Stimulated activated CD4-positive, alpha-beta T cell treated with anti-CD3 and anti-CD28 coated beads, Interleukin-4, amount 100 ng/mL, for 48 hours (primary cell): ENCODE results near the gene UNC5B.

Experiments
- DNase-seq, 2 donors: peaks; one replicate each; pipeline ENCODE4 v3.0.0-alpha.2; 2020; ENCODE audit warnings: low read depth in 2 of 2

Gene UNC5B

DNA sequence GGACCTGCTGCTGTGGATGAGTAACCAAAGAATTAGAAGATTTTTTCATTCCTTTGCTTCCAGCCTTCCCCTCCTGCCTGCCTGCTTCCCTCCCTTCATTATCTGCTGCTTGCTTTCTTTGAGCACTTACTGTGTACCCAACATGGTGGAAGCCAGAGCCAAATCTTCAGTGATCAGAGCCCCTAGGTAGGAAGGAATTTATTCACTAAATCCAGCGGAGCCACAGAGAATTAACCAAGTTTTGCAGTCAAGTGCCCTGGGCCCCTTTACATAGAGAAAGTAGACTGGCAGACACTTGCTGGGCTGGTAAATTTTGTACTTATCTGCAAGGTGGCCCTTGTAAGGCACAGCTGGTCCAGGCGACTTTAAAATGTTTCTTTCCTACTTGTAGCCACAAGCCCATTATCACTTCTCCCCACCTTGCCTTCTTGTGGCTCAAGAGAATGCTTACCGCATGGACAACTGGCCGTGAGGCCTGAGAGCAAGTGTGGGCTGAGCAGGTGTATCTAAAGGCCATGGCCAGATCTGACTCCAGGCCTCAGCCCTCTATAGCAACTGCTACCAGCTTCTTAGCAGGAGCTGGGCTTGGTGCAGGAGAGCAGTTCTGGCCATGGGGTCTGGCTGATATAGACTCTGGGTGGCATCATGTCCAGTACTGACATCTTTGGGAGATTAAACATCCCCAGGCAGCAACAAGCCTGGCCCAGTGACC, 11.1 kb downstream of the UNC5B start:
- no peak for DNase-seq

GRCh38 chr10:71225291-71226058, 13.1 kb downstream of the UNC5B start:
- DNase-seq: no peak

DNA sequence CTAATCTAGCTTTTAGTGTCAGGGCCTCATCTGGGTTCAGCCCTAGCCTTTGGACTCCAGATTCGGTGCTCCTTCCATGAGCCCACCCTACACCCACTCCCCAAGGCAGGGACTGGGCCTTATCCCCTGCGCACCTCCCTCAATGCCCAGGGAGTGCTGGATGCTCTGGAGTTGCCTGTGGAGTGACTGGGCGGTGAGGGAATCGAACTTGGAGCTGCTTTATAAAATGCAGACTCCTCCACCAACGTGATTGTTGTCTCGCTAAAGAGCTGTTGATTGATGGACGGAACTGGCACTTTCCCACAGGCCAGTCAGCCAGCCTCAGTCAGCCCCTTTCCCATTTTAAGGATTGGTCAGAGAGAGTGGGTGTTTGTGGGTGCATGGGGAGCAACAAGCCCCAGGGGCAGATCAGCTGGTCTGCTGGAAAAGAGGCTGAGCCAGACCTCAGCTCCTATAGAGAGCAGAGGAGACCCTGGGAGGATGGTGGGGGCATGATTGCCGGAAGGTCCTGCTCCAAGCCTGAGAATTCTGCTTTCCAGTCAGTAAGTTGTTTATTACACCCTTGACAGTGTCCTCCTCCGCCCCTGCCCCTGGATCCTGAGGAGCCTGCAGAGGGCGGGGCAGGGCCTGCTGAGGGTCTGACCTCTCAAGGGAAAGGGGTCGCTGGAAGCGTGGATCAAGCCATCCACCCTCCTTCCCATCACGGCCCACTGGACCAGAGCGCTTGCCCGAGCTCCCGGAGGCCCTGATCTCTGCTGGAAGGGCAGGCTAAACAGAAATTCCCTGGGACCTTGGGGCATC, 16.7 kb downstream of the UNC5B start:
- DNase-seq: no peak

GRCh38 chr10:71229726-71230655, 17.6 kb downstream of the UNC5B start:
- DNase-seq: no peak

DNA sequence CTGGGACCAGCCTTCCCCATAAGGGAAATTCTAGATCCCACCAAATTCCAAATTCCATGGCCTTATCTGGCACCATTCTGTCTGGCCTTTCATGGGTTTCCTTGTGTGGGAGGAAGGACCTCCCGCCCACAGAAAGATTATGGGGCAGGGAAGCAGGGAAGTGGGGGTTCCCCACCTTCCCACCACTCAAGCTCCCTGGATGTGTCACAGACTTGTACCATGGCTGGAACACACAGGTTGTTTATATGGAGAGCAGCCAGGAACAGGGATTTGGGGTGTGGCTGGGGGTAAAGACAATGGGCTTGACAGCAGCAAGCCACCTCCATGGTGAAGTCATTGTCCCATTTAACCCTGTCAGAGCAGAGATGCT, 18.3 kb downstream of the UNC5B start:
- DNase-seq: no peak

DNA sequence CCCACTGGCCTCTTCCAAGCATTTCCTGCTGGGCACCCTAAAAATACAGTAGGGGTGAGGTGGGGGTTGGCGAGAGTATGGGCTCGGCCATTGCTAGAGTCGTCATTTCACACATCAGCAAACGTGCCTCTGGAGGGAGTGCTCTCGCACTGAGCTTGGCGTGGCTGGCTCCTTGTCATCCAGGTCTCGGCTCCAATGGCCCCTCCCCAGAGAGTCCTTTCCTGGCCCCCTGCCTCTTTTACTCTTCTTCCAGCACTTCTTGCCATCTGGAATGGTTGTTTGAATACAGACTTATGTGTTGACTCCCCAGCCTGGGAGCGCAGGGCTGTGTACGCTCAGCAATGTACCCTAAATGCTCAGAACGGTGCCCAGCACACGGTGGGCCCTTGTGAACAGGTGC, 18.8 kb downstream of the UNC5B start:
- DNase-seq: no peak

DNA sequence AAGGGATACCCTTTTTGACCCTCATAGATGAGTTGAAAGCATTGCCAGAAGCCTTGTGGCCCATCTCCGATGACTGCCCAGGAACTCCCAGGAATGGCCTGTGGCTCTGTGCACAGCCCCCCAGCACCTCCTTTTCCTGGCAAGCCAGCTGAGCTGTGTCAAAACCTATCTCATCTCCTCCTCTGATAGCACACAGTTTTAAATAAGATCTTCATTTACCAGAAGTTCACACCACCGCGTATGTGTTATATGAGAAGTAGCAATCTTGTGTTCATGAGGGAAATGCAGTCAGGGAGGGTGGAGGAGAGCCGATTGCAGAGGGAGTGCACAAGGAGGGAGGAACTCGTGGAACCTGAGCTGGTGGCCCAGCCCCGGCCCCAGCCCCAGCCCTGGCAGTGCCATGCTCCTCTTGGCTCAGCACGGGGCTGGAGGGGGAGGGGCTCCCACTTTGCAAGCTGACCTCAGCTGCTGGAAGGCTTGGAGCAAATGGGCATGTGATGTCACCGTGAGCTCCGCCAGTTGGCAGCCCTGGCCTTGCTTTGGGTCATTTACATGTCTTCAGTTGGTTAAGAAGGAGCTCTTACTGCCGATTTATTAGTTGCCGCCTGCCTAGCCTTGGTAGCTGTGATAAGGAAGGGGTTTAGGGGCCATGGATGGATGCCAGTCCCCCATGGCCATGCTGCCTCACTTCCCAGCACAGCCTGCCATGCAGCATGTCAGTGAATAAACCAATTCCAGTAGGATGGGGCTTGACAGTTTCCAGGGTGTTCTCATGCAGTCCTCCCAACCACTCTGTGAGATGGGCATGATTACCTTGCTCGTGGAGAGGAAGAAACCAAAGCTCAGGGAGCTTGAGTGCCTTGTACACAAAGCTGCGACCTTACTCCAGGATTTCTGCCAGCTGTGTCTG, 20.0 kb downstream of the UNC5B start:
- DNase-seq: no peak

DNA sequence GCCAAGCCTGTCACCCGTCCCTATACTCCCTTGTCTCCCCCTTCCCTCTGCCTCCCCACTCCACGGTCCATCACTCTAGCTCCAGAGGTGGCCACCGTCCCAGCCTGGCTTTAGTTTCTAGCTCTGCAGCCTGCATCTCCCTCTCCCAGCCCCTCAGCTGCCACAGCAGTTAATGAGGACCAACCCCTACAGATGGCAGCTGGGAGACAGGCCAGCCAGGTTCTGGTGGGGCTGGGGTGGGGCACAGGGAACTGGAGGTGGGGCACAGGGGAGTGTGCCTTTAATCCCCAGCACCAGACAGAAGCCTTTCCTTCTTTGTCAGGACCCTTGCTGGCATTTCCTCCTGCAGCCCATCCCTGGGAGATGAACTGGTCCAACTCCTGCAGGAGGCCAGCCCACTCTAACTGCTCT, 21.1 kb downstream of the UNC5B start:
- no peak for DNase-seq

GRCh38 chr10:71234004-71234894, 21.9 kb downstream of the UNC5B start:
- DNase-seq: no peak

- DNase-seq: no peak
These were observed 22.8 kb downstream of the UNC5B start for GRCh38 chr10:71234970-71235685.

GRCh38 chr10:71235808-71236207, 23.4 kb downstream of the UNC5B start:
- DNase-seq: no peak

DNA sequence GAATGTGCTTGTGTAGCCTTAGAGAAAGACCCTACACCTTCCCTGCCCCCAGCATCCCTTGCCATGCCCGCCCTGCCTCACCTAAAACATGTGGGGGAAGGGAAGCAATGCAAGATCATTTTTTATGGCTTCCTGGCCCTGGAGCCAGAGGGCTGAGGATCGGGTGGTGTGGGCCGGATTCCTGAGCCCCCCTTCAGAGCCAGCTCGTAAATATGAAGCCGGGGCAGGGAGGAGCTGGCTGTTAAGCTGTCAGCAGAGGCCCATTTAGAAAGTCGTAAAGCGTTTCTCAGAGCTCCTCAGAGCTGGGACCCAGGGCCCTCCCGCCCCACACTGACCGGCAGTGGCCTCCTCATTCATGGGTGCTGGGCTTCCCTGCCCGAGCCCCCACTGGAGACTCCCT, 23.9 kb downstream of the UNC5B start:
- no peak for DNase-seq

GRCh38 chr10:71236822-71237682, 24.7 kb downstream of the UNC5B start:
- no peak for DNase-seq

DNA sequence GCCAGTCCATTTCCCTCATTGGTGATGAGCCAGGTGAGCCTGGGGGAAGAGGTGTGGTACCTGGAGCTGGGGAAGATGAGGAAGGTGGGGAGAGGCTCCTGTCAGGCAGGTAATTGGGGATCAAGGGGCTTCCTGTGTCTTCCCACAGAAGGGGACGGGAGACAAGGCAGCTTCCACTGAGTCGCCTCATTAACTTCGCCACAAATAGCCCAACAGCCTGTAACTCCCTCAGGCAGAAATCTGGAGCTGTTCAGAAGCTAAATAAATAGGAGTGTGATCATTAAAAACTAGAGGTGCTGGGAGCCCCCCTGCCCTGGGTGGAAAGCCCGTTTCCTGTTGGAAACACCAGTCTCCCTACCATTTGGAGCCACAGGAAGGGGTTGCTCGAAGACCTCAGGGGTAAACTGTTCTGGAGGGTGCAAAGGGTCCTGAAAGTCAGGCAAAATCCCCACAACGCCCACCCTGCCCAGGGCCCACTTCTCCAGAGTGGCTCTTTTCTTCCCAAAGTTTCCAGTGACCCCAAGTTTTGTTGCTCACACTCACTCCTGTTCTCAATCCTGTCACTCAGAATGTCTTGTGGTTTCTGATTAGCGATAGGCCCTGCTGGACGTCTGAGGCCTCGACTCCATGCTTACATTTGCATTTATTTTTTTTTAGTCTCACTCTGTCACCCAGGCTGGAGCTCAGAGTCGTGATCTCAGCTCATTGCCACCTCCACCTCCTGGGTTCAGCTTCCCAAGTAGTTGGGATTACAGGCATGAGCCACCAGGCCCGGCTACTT, 25.7 kb downstream of the UNC5B start:
- DNase-seq: no peak

- no peak for DNase-seq
These were observed 26.3 kb downstream of the UNC5B start for GRCh38 chr10:71238626-71239025.

DNA sequence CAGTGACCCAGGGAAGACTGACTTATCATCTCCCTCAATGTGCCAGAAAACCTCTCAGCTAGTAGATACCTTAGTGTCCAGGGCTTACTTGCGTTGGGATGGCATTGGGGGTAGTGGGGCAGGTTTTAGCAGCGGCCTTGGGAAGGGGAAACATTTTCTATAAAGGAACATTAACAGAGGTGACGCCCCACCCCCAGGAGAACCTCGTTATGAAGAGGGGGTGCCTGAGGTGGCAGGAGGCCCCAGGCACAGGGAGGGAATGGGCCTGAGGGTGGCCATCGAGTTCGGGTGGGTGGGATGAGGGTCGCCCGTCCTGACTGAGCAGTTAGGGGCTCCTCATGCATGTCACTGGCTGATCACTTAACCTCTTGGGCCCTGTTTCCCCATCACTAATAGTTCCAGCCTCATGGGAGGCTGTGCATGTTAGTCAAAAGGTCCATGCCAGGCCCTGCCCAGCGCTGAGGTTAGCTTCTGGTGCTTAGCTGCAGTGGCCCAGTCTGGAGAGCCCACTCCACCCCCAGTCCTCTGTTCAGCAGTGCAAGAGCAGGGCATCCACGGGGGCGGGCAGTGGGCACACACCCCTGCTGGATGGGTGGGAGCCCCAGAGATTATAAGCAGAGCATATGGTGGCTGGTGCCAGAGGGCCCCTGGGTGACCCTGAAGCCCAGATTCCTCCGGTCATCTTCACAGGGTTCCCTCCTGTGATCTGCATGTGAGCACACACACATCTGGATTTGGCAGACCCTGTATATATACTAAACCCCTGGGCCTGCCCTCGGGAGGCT, 27.0 kb downstream of the UNC5B start:
- no peak for DNase-seq
